ENCODE data around the gene RAB7A. TPM values are rescaled to one million over a fixed set of nuclear protein-coding genes. Genes with fewer than 3 reads are reported as not detected.
A peak's percentile ranks its signal among the peaks of the same experiment; 100 is the strongest.

The RAB7A gene
- total RNA-seq, 4 donors from 2014 or later = 70.7 to 109 (median 92.3) TPM

DNA sequence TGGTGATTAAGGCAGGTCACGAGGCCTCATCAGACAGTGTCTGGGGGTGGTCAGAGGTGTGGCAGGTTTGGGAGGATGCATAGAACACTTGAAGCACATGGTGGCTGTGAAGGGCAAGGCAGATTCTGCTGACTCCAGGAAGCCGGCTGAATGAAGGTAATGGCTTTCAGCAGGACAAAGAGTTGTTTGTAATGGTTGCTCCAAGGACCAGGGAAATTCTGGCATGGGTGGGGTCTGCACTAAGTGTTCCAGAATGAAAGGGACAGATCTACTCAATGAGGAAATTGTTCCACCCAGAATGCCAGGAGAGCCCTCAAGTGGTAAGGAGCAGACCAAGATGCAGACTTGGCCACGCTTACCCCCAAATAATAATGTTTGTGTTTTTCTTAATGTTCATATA, 82.7 kb downstream of the RAB7A start:
- peak overlapping the region in 1 of 4 donors; percentile 31 for H3K27ac ChIP-seq
- TF ChIP-seq POLR2A (IDR thresholded peaks at IDR 0.05) = no peak
- TF ChIP-seq, protein P1, sequence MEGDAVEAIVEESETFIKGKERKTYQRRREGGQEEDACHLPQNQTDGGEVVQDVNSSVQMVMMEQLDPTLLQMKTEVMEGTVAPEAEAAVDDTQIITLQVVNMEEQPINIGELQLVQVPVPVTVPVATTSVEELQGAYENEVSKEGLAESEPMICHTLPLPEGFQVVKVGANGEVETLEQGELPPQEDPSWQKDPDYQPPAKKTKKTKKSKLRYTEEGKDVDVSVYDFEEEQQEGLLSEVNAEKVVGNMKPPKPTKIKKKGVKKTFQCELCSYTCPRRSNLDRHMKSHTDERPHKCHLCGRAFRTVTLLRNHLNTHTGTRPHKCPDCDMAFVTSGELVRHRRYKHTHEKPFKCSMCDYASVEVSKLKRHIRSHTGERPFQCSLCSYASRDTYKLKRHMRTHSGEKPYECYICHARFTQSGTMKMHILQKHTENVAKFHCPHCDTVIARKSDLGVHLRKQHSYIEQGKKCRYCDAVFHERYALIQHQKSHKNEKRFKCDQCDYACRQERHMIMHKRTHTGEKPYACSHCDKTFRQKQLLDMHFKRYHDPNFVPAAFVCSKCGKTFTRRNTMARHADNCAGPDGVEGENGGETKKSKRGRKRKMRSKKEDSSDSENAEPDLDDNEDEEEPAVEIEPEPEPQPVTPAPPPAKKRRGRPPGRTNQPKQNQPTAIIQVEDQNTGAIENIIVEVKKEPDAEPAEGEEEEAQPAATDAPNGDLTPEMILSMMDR (IDR thresholded peaks at IDR 0.05) = no peak
- peaks cover 5 to 53% (median 21%) of the 10 kb centered on the region in 3 donors for H3K4me1 ChIP-seq
- no peak overlapping the region for H3K4me3 ChIP-seq
- peaks cover 13 to 86% (median 23%) of the 10 kb centered on the region in 3 donors for H3K36me3 ChIP-seq
- DNase-seq = no peak
- H3K9me3 ChIP-seq = no peaks in the 10 kb centered on the region
- 64 to 88% methylated on average over 2 to 3 of the region's 3 CpGs for WGBS, 2 donors
- intact Hi-C loops (cut with DNase I) = no loop called here
- H3K27me3 ChIP-seq = no peaks in the 10 kb centered on the region

DNA sequence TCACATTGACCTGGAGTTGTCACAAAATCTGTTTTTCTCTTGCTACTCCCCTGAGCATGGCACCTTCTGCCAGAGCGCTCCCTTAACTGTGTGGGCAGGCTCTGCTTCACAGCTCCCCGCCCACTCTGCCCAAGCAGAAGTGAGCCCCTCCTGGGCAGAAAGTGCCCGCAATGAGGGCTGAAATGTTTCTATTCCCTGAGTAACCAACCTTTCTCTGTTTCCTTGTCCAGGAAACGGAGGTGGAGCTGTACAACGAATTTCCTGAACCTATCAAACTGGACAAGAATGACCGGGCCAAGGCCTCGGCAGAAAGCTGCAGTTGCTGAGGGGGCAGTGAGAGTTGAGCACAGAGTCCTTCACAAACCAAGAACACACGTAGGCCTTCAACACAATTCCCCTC, 87.1 kb downstream of the RAB7A start:
- DNase-seq = no peak
- H3K27me3 ChIP-seq = no peaks in the 10 kb centered on the region
- intact Hi-C loops (cut with DNase I) = no loop called here
- TF ChIP-seq, protein P1 (IDR thresholded peaks at IDR 0.05) = no peak
- TF ChIP-seq POLR2A (IDR thresholded peaks at IDR 0.05) = no peak
- H3K4me3 ChIP-seq = no peak overlapping the region
- H3K27ac ChIP-seq = peak overlapping the region in 2 of 4 donors; percentile 11 to 37
- H3K36me3 ChIP-seq = peaks cover 0 to 100% (median 25%) of the 10 kb centered on the region in 3 donors
- WGBS, 2 donors = 59 to 64% methylated on average over 4 to 6 of the region's 8 CpGs
- H3K4me1 ChIP-seq = peaks cover 0 to 27% (median 0%) of the 10 kb centered on the region in 3 donors
- no peaks in the 10 kb centered on the region for H3K9me3 ChIP-seq

DNA sequence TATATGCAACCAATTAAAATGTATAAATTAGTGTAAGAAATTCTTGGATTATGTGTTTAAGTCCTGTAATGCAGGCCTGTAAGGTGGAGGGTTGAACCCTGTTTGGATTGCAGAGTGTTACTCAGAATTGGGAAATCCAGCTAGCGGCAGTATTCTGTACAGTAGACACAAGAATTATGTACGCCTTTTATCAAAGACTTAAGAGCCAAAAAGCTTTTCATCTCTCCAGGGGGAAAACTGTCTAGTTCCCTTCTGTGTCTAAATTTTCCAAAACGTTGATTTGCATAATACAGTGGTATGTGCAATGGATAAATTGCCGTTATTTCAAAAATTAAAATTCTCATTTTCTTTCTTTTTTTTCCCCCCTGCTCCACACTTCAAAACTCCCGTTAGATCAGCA, 88.1 kb downstream of the RAB7A start:
- no peaks in the 10 kb centered on the region for H3K9me3 ChIP-seq

DNA sequence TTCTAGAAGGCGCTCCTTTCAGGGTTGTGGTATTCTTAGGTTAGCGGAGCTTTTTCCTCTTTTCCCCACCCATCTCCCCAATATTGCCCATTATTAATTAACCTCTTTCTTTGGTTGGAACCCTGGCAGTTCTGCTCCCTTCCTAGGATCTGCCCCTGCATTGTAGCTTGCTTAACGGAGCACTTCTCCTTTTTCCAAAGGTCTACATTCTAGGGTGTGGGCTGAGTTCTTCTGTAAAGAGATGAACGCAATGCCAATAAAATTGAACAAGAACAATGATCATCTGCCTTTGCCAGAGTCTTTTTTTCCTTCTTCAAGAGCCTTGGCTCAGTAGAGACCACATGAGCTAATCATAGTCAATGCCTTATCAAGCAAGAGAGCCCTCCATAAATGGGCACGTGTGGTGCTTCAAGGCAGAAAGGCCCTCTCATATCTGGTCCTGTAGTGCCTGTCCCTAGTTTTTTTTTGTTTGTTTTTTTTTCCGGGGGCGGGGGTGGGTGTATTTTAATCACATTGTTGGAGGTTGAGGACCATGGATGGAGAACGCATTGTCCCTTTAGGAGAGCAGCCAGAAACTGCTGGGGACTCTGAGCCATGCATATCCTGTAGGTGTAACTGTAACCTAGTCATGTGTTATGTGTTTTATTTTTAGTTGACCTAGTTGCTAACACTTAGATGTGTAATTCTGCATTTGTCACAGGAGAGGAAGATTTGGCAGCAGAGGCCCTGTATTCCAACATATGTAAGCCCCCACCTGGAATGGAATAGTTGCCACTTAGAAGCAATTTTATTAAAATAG, 88.7 kb downstream of the RAB7A start:
- WGBS, 2 donors = 82 to 87% methylated on average over 8 of the region's 8 CpGs
- Histone ChIP-seq H3K4me3 (no peak overlapping the region), H3K27me3 (no peaks in the 10 kb centered on the region), H3K36me3 (peaks cover 0 to 100% (median 25%) of the 10 kb centered on the region in 3 donors), H3K9me3 (no peaks in the 10 kb centered on the region), H3K27ac (peak overlapping the region in 1 of 4 donors; percentile 29), H3K4me1 (peaks cover 0 to 15% (median 0%) of the 10 kb centered on the region in 3 donors)
- no peak for DNase-seq
- intact Hi-C loops (cut with DNase I) = no loop called here
- no peak for TF ChIP-seq POLR2A (IDR thresholded peaks at IDR 0.05)
- TF ChIP-seq, protein P1 (IDR thresholded peaks at IDR 0.05) = no peak

More for the DNA sequence above, 88.1 kb downstream of the RAB7A start:
- TF ChIP-seq, protein P1 (IDR thresholded peaks at IDR 0.05) = no peak
- TF ChIP-seq POLR2A (IDR thresholded peaks at IDR 0.05) = no peak
- Histone ChIP-seq H3K36me3 (peaks cover 0 to 100% (median 25%) of the 10 kb centered on the region in 3 donors), H3K4me1 (peaks cover 0 to 20% (median 0%) of the 10 kb centered on the region in 3 donors), H3K4me3 (no peak overlapping the region), H3K27ac (no peak overlapping the region), H3K27me3 (no peaks in the 10 kb centered on the region)
- WGBS, 2 donors = 88% methylated on average over 5 of the region's 5 CpGs
- no peak for DNase-seq
- intact Hi-C loops (cut with DNase I) = no loop called here

DNA sequence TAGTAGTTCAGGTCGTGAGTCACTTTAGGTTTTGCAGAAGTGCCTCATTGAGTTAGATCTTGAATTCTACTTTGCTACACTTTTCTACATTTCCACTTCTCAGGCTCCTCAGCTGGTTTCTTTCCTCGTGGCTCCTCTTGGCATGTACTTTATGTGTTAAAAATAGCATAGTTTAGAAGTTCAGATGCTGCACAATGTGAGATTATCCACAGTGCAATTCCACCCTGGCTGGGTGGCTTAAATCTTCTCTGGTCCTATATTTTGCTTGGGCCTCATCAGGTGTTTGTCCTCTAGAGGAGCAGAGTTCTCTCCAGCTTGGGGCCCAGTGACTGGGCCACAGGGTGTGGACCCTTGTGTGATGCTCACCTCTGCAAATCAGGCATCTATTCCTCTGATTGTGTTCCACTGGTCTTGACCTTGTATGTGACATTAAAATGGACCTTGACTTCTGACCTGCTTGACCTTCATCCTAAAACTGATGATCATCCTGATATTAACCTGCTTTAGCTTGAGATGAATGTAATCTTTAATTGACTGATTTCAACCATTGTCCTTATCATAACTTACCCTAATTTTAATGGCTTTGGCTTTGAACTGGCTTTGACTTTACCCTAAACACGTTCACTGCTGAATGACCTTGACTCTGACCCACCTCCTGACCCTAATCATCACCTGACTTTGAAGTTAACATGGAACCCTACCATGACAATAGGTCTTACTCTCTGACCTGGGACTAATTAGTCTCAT, 89.5 kb downstream of the RAB7A start:
- Histone ChIP-seq H3K9me3 (no peaks in the 10 kb centered on the region), H3K4me1 (peaks cover 0 to 15% (median 0%) of the 10 kb centered on the region in 3 donors), H3K27ac (no peak overlapping the region), H3K36me3 (peaks cover 0 to 99% (median 20%) of the 10 kb centered on the region in 3 donors), H3K4me3 (no peak overlapping the region), H3K27me3 (no peaks in the 10 kb centered on the region)
- intact Hi-C loops (cut with DNase I) = no loop called here
- no peak for DNase-seq
- TF ChIP-seq, protein P1 (IDR thresholded peaks at IDR 0.05) = no peak
- no peak for TF ChIP-seq POLR2A (IDR thresholded peaks at IDR 0.05)
- 56 to 78% methylated on average over 3 of the region's 3 CpGs for WGBS, 2 donors
